Endometrial microvascular endothelial cells (primary cell): Measurements from ENCODE around the gene PCGF1. TPM values are rescaled to one million over a fixed set of nuclear protein-coding genes. Genes with fewer than 3 reads are reported as not detected.

Experiments
- in situ Hi-C: cut with HindIII; loops from 2 replicates; pipeline ENCODE4 v1.10.0; 2017; ENCODE audit warnings: low sequenced_read_pairs, low pct_unique_long_range_greater_than_20kb; ENCODE audit errors: inconsistent ontology term
- total RNA-seq: library from RNA; depleted of rRNA; stranded (reverse); fragments of >200 nt; gene quantifications from one replicate; pipeline ENCODE4 v1.2.3, GENCODE V29; 2015; ENCODE audit errors: inconsistent ontology term

The PCGF1 gene
- total RNA-seq, 1 donor from 2014 or later = 17.2 TPM

DNA sequence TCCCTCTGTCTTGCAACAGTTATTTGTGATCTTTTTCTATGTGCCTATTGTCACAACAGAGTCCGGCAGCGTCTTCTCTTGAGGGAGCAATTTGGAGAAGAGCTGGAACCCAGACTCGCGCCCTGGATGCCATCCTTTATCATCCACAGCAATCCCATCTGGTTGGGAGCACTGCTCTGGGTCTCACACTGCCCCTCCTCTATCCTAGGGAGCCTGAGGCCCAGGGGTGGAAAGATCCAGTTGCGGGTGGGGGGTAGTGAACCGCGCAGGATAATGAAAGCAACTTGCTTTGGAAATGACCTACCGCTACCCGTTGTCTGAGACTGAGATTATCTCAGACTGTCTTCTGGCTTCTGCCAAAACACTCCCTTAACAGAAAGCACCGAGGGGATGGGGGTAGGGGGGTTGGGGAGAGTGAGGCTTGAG, 48.5 kb downstream of the PCGF1 start:
- in situ Hi-C loops = no loop called here

DNA sequence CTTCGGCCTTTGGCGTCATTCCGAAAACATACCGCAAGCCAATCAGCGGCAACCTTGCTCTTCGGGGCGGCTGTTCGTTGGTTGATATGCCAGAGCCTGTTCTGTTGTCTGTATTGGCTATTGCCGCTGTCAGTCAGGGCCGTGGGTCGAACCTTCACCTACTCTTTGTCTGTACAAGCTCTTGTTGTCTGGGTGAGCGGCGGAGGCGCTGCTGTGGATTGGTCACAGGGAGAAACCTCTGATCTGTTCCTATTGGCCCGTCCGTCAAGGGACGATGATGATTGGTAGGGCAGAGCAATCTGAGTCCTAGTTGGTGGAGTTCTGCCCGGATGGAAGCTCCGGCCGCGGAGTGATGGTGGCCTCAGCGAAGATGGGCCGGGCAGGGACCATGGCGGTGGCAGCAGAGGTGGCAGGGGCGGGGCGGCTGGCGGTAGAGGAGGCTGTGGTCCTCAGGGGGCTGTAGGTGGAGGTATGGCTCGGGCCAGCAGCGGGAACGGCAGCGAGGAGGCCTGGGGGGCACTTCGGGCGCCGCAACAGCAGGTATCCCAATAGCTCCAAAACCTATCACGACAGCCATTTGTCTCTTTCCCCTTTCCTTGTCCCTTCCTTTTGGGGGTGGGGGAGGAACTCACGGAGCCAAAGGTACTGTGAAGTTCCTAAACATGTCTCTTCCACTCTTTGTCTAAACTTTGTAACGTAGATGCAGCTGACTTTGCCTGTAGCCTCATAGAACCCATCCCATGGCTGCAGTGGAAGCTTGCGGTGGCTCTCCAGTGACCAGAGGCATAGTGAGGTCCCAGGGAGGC, 49.2 kb downstream of the PCGF1 start, which contains the start of gene WBP1:
Gene WBP1, plus strand, starts transcription at position 307 of the 806 bp plus-strand sequence. Its CDS starts 165 bp downstream, at position 472.
- in situ Hi-C loops = no loop called here

DNA sequence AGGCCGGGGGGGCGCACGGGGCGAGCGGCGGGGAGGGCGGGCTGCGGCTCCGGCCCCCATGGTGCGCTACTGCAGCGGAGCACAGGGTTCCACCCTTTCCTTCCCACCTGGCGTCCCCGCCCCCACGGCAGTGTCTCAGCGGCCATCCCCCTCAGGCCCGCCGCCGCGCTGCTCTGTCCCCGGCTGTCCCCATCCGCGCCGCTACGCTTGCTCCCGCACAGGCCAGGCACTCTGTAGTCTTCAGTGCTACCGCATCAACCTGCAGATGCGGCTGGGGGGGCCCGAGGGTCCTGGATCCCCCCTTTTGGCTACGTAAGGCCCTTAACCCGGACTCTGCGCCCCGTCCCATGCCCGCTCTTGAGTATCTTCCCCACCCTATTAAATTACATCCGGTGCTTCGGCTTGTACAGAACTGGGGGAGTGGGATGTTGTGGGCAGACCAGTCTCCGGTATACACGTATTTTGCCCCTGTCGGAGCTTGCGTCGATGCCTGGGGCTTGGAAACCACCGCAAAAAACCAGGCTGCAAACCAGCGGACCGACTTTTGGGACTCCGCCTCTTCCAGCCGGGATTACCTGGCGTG, 49.9 kb downstream of the PCGF1 start:
- in situ Hi-C loops = no loop called here

DNA sequence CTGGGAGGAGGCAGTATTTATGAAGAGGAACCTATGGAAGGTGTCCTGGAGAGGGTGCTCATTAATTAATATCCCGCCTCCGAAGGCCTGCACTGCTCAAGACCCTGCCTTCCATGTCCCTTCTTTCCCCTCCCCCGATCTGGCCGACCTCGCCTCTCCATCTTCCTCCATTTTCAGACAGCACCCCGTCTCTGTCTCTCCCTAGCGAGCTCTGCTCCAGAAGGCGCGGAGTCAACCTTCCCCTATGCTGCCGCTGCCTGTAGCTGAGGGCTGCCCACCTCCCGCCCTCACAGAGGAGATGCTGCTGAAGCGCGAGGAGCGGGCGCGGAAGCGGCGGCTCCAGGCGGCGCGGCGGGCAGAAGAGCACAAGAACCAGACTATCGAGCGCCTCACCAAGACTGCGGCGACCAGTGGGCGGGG, 50.4 kb downstream of the PCGF1 start:
- in situ Hi-C loops = no loop called here

Other genes with a start within 250 kb of the PCGF1 start
- 0.37 TPM for gene SLC4A5, start 164.3 kb downstream of the PCGF1 start, total RNA-seq
- gene DCTN1, start 127.4 kb downstream of the PCGF1 start, total RNA-seq = 121 TPM
- gene C2orf81, start 86.1 kb downstream of the PCGF1 start, total RNA-seq = 0.46 TPM
- gene WDR54, start 86.0 kb downstream of the PCGF1 start, total RNA-seq = 28.4 TPM
- 1.0 TPM for gene RTKN, start 65.8 kb downstream of the PCGF1 start, total RNA-seq
- gene INO80B, start 52.6 kb downstream of the PCGF1 start, total RNA-seq = 13.2 TPM
- 40.0 TPM for gene WBP1, start 49.3 kb downstream of the PCGF1 start, total RNA-seq
- 92.7 TPM for gene MOGS, start 42.3 kb downstream of the PCGF1 start, total RNA-seq
- gene MRPL53, start 35.0 kb downstream of the PCGF1 start, total RNA-seq = 29.5 TPM
- 7.1 TPM for gene CCDC142, start 24.7 kb downstream of the PCGF1 start, total RNA-seq
- gene TTC31, start 24.6 kb downstream of the PCGF1 start, total RNA-seq = 33.7 TPM
- 2.5 TPM for gene LBX2, start 8.1 kb downstream of the PCGF1 start, total RNA-seq
- not detected for gene TLX2, start 6.8 kb upstream of the PCGF1 start, total RNA-seq
- gene DQX1, start 18.5 kb upstream of the PCGF1 start, total RNA-seq = 0.19 TPM
- gene AUP1, start 22.0 kb upstream of the PCGF1 start, total RNA-seq = 135 TPM
- 42.1 TPM for gene HTRA2, start 22.2 kb upstream of the PCGF1 start, total RNA-seq
- 0.65 TPM for gene LOXL3, start 46.2 kb upstream of the PCGF1 start, total RNA-seq
- 9.1 TPM for gene DOK1, start 47.0 kb upstream of the PCGF1 start, total RNA-seq
- 0.09 TPM for gene M1AP, start 140.6 kb upstream of the PCGF1 start, total RNA-seq
- gene SEMA4F, start 146.6 kb upstream of the PCGF1 start, total RNA-seq = 13.2 TPM